ENCODE results near the gene SMAD5.

GRCh38 chr5:136104306-136104965, 28.2 kb upstream of the SMAD5 start:
- TF ChIP-seq ZNF274 (IDR thresholded peaks at IDR 0.05; ENCODE audit: low read depth, low read length) (no peak), FOSL1 (IDR thresholded peaks at IDR 0.05; ENCODE audit: low read depth) (no peak), EZH2 (IDR thresholded peaks at IDR 0.05) (no peak), CTCF (IDR thresholded peaks at IDR 0.05 in 2 of 3, conservative IDR thresholded peaks at IDR 0.05 in 1 of 3; ENCODE audit: borderline replicate concordance in 1 of 3, insufficient read depth in 1 of 3, low read depth in 2 of 3, low read length in 2 of 3) (no peak), ATF3 (IDR thresholded peaks at IDR 0.05) (no peak), TCF7L2 (IDR thresholded peaks at IDR 0.05; ENCODE audit: borderline replicate concordance, extremely low read depth, insufficient read depth, insufficient read length) (no peak), POLR2A (IDR thresholded peaks at IDR 0.05; ENCODE audit: borderline replicate concordance, extremely low read depth, insufficient read depth, insufficient read length) (no peak), CEBPB (IDR thresholded peaks at IDR 0.05; ENCODE audit: low read depth) (no peak), EZH2phosphoT487 (IDR thresholded peaks at IDR 0.05; ENCODE audit: borderline replicate concordance) (no peak), ZBTB33 (IDR thresholded peaks at IDR 0.05; ENCODE audit: extremely low read depth, insufficient replicate concordance, low read length) (no peak)
